Neural cell (in vitro differentiated cells): ENCODE data around the gene PHACTR1.

ENCODE experiments used
- CTCF ChIP-seq: fragments of 450-650 bp; IDR thresholded peaks from 2 replicates; pipeline ENCODE4 v1.5.1; 2014; ENCODE audit warnings: antibody characterized with exemption, mild to moderate bottlenecking, moderate library complexity; ENCODE audit not compliant: poor library complexity, severe bottlenecking
- EP300 ChIP-seq: fragments of 450-650 bp; conservative IDR thresholded peaks from 2 replicates; pipeline ENCODE4 v1.6.1; 2014; ENCODE audit warnings: antibody characterized with exemption, mild to moderate bottlenecking, moderate library complexity; ENCODE audit not compliant: poor library complexity, severe bottlenecking
- EZH2 ChIP-seq: fragments of 200-600, 300-800 bp; shearing (Covaris generic), sonication (generic); IDR thresholded peaks from 2 replicates; pipeline ENCODE4 v1.6.1; 2014; ENCODE audit warnings: antibody characterized with exemption, low read length, borderline replicate concordance, mild to moderate bottlenecking; ENCODE audit not compliant: insufficient read depth, poor library complexity, severe bottlenecking
- MXI1 ChIP-seq: fragments of 450-650 bp; conservative IDR thresholded peaks from 2 replicates; pipeline ENCODE4 v1.6.1; 2014; ENCODE audit warnings: antibody characterized with exemption, mild to moderate bottlenecking; ENCODE audit not compliant: poor library complexity, severe bottlenecking
- RAD21 ChIP-seq: fragments of 450-650 bp; conservative IDR thresholded peaks from 2 replicates; pipeline ENCODE4 v1.6.1; 2014; ENCODE audit warnings: antibody characterized with exemption, mild to moderate bottlenecking, moderate library complexity
- REST ChIP-seq: IDR thresholded peaks from 2 replicates; pipeline ENCODE4 v1.6.1; 2012; ENCODE audit warnings: borderline replicate concordance
- TAF1 ChIP-seq: IDR thresholded peaks from 2 replicates; pipeline ENCODE4 v1.6.1; 2012; ENCODE audit warnings: low read depth

GRCh38 chr6:13260831-13261230, 544.3 kb downstream of the PHACTR1 start:
- TF ChIP-seq CTCF (no peak), REST (no peak), EP300 (no peak), MXI1 (no peak), RAD21 (no peak), TAF1 (no peak), EZH2 (no peak)
